HEK293 (cell line): ENCODE data around the gene FILIP1.
A peak's percentile ranks its signal among the peaks of the same experiment; 100 is the strongest.

Experiments
- CTCF ChIA-PET: fragments of 350-600 bp; formaldehyde crosslinking; extraction: SDS; loops from one replicate; lab custom pipeline; 2021; ENCODE audit warnings: antibody characterized with exemption; lab: Yijun Ruan, JAX
- POLR2A ChIA-PET: fragments of 300-600 bp; formaldehyde crosslinking; extraction: SDS; loops from one replicate; lab custom pipeline; 2020; ENCODE audit warnings: antibody characterized with exemption, inconsistent platforms; lab: Yijun Ruan, JAX
- H3K27ac ChIP-seq: fragments of 200-500 bp; sonication (Bioruptor generic); 2 replicates; pipeline ENCODE4 v1.5.1; 2014; ENCODE audit warnings: low read depth, low read length, control low read depth, inconsistent platforms; ENCODE audit errors: extremely low read depth
- H3K36me3 ChIP-seq, 2 experiments: fragments of 200-500 bp in 1 of 2; sonication (Bioruptor generic) in 1 of 2; 1 replicate in 1 of 2; 2 replicates in 1 of 2; pipeline ENCODE4 v1.5.1; 2014 to 2017; ENCODE audit warnings: inconsistent platforms in 2 of 2, low read length in 2 of 2; ENCODE audit not compliant: control insufficient read depth in 2 of 2, insufficient read depth in 1 of 2
- H3K4me1 ChIP-seq: fragments of 200-500 bp; sonication (Bioruptor generic); 2 replicates; pipeline ENCODE4 v1.5.1; 2014; ENCODE audit warnings: mild to moderate bottlenecking, low read length, inconsistent platforms; ENCODE audit not compliant: control insufficient read depth, insufficient read depth
- H3K4me3 ChIP-seq: 2 replicates; pipeline ENCODE4 v1.5.1; 2011; ENCODE audit warnings: low read depth, mild to moderate bottlenecking, control low read depth, low read length, moderate library complexity
- H3K9me3 ChIP-seq: fragments of 200-500 bp; sonication (Bioruptor generic); 2 replicates; pipeline ENCODE4 v1.5.1; 2014; ENCODE audit warnings: low read depth, low read length, inconsistent platforms; ENCODE audit not compliant: control insufficient read depth, insufficient read depth
- BCL11B ChIP-seq: fragments of 450-650 bp; formaldehyde crosslinking; IDR thresholded peaks from 2 replicates; pipeline ENCODE4 v1.5.1; 2016; ENCODE audit warnings: low read depth, missing biosample characterization, missing genetic modification characterization
- GFI1B ChIP-seq: fragments of 450-650 bp; formaldehyde crosslinking; IDR thresholded peaks from 2 replicates; pipeline ENCODE4 v1.5.1; 2016; ENCODE audit warnings: missing biosample characterization, missing genetic modification characterization
- GLIS2 ChIP-seq: fragments of 450-650 bp; formaldehyde crosslinking; IDR thresholded peaks from 2 replicates; pipeline ENCODE4 v1.5.1; 2016; ENCODE audit warnings: missing biosample characterization, missing genetic modification characterization
- IKZF3 ChIP-seq: fragments of 450-650 bp; IDR thresholded peaks from 2 replicates; pipeline ENCODE4 v1.5.0; 2018; ENCODE audit warnings: missing biosample characterization, mild to moderate bottlenecking, missing genetic modification characterization, moderate library complexity
- MEIS1 ChIP-seq: sonication (generic); formaldehyde crosslinking; IDR thresholded peaks from 2 replicates; pipeline ENCODE4 v1.8.1; 2022; ENCODE audit warnings: missing genetic modification reagents, mild to moderate bottlenecking, borderline replicate concordance
- RBAK ChIP-seq: fragments of 450-650 bp; formaldehyde crosslinking; IDR thresholded peaks from 2 replicates; pipeline ENCODE4 v1.5.1; 2016; ENCODE audit warnings: missing biosample characterization, missing genetic modification characterization
- ZBTB20 ChIP-seq: fragments of 450-650 bp; formaldehyde crosslinking; IDR thresholded peaks from 2 replicates; pipeline ENCODE4 v1.5.1; 2016; ENCODE audit warnings: missing biosample characterization, missing genetic modification characterization
- ZBTB21 ChIP-seq: fragments of 450-650 bp; formaldehyde crosslinking; IDR thresholded peaks from 2 replicates; pipeline ENCODE4 v1.5.1; 2017; ENCODE audit warnings: missing biosample characterization, missing genetic modification characterization
- ZNF19 ChIP-seq: fragments of 450-650 bp; formaldehyde crosslinking; IDR thresholded peaks from 2 replicates; pipeline ENCODE4; 2016; ENCODE audit warnings: missing biosample characterization, missing genetic modification characterization, low read depth
- ZNF416 ChIP-seq: fragments of 450-650 bp; formaldehyde crosslinking; IDR thresholded peaks from 2 replicates; pipeline ENCODE4 v1.5.1; 2016; ENCODE audit warnings: missing biosample characterization, missing genetic modification characterization
- ZNF544 ChIP-seq: fragments of 450-650 bp; formaldehyde crosslinking; IDR thresholded peaks from 2 replicates; pipeline ENCODE4 v1.5.0; 2017; ENCODE audit warnings: missing biosample characterization, missing genetic modification characterization
- ZNF560 ChIP-seq: fragments of 450-650 bp; formaldehyde crosslinking; IDR thresholded peaks from 2 replicates; pipeline ENCODE4 v1.5.1; 2017; ENCODE audit warnings: missing biosample characterization, missing genetic modification characterization, borderline replicate concordance
- ZNF600 ChIP-seq: fragments of 450-650 bp; formaldehyde crosslinking; IDR thresholded peaks from 2 replicates; pipeline ENCODE4 v1.5.1; 2016; ENCODE audit warnings: missing biosample characterization, missing genetic modification characterization
- ZNF654 ChIP-seq: fragments of 450-650 bp; formaldehyde crosslinking; IDR thresholded peaks from 2 replicates; pipeline ENCODE4 v1.5.1; 2016; ENCODE audit warnings: low read depth, missing biosample characterization, missing genetic modification characterization
- ZNF677 ChIP-seq: fragments of 450-650 bp; IDR thresholded peaks from 2 replicates; pipeline ENCODE4 v1.5.0; 2018; ENCODE audit warnings: missing biosample characterization, mild to moderate bottlenecking, missing genetic modification characterization, moderate library complexity
- ZNF776 ChIP-seq: fragments of 450-650 bp; formaldehyde crosslinking; IDR thresholded peaks from 2 replicates; pipeline ENCODE4 v1.5.0; 2017; ENCODE audit warnings: missing biosample characterization, missing genetic modification characterization, borderline replicate concordance
- ZNF792 ChIP-seq: fragments of 450-650 bp; formaldehyde crosslinking; IDR thresholded peaks from 2 replicates; pipeline ENCODE4 v1.5.1; 2016; ENCODE audit warnings: missing biosample characterization, missing genetic modification characterization
- ZNF830 ChIP-seq: fragments of 450-650 bp; IDR thresholded peaks from 2 replicates; pipeline ENCODE4 v1.5.0; 2018; ENCODE audit warnings: missing biosample characterization, missing genetic modification characterization, low read depth, mild to moderate bottlenecking, moderate library complexity
- ZNF843 ChIP-seq: fragments of 450-650 bp; formaldehyde crosslinking; IDR thresholded peaks from 2 replicates; pipeline ENCODE4 v1.5.1; 2016; ENCODE audit warnings: missing biosample characterization, missing genetic modification characterization
- TF ChIP-seq, protein P1 (sequence below): sonication (generic); formaldehyde crosslinking; IDR thresholded peaks from 2 replicates; pipeline ENCODE4 v1.8.1; 2022; ENCODE audit warnings: mild to moderate bottlenecking, moderate library complexity, missing genetic modification reagents
- TF ChIP-seq, protein P2 (sequence below): fragments of 450-650 bp; formaldehyde crosslinking; IDR thresholded peaks from 2 replicates; pipeline ENCODE4 v1.5.1; 2016; ENCODE audit warnings: missing biosample characterization, missing genetic modification characterization
- TF ChIP-seq, protein P3 (sequence below): fragments of 450-650 bp; formaldehyde crosslinking; IDR thresholded peaks from 2 replicates; pipeline ENCODE4 v1.5.1; 2017; ENCODE audit warnings: missing biosample characterization, missing genetic modification characterization
- TF ChIP-seq, protein P4 (sequence below): fragments of 450-650 bp; formaldehyde crosslinking; IDR thresholded peaks from 2 replicates; pipeline ENCODE4 v1.5.1; 2017; ENCODE audit warnings: missing biosample characterization, missing genetic modification characterization
- TF ChIP-seq, protein P5 (sequence below): fragments of 450-650 bp; formaldehyde crosslinking; conservative IDR thresholded peaks from 2 replicates; pipeline ENCODE4 v1.5.1; 2016; ENCODE audit warnings: low read depth, missing biosample characterization, missing genetic modification characterization
- TF ChIP-seq, protein P6 (sequence below): fragments of 450-650 bp; formaldehyde crosslinking; optimal IDR thresholded peaks from 2 replicates; pipeline ENCODE3; 2016; ENCODE audit warnings: missing biosample characterization, mild to moderate bottlenecking, missing genetic modification characterization

Gene FILIP1

DNA sequence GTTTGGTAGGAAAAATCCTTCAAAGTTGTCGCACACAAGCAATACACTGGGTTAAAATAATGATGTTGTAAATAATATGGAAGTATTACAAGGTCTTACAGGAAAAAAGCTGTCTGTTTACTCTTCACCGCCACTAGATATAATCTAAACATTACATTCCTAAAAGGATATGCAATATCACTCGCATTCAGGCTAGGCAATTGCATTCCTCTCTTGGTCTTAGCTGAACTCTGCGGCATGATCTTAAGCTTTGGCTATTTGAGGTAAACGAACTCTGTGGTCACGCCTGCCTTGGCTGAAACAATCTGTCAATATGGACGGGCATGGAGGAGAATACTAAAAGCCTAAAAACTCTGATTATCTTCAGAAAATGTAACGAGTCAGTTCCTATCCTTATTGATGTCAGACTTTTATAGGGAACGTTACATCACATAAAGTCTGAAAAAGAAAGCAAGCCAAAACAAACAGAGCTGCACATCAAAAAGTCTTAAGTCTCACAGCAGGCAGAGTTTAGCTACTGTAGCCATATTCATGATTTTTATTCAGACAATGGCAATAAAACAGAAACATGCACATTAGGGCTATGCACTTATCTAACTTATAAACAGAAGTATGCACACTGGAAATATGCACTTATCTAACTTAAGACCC lies 30.8 kb upstream of the FILIP1 start:
- Histone ChIP-seq H3K27ac (peak overlapping the region; percentile 43), H3K4me3 (peak overlapping the region; percentile 10), H3K9me3 (no peaks in the 10 kb centered on the region), H3K36me3 (no peaks in the 10 kb centered on the region), H3K4me1 (peaks cover 7% of the 10 kb centered on the region)
- POLR2A ChIA-PET: interaction anchor here (0.5 to 1.9 kb wide), 18 partner anchors 15 to 1810 kb away, joined by 3 to 14 read pairs (median 4); partner anchors contain the start of genes COX7A2, FILIP1, SENP6 and TMEM30A
- CTCF ChIA-PET: interaction anchor here (0.6 to 4.8 kb wide), 20 partner anchors 10 to 316 kb away, joined by 3 to 66 read pairs (median 4); no protein-coding TSS in a partner anchor
- TF ChIP-seq ZNF843 (tag by site-specific recombination) (peak; percentile 98), ZBTB20 (tag by site-specific recombination) (no peak), ZBTB21 (tag by site-specific recombination) (peak; percentile 89), ZNF830 (tag by site-specific recombination) (no peak), ZNF600 (tag by site-specific recombination) (peak; percentile 67), MEIS1 (CRISPR knock-in tag) (peak; percentile 78; the same call in 1 of the 2 replicates), ZNF416 (tag by site-specific recombination) (no peak), ZNF19 (tag by site-specific recombination) (0 out of 2 replicates have a peak, but pooled peaks have one; percentile 30), ZNF776 (tag by site-specific recombination) (no peak), ZNF792 (tag by site-specific recombination) (peak; percentile 72; the same call in 1 of the 2 replicates), ZNF560 (tag by site-specific recombination) (no peak), ZNF544 (no peak), BCL11B (peak; percentile 90), ZNF677 (no peak), ZNF654 (tag by site-specific recombination) (peak; percentile 16), GFI1B (tag by site-specific recombination) (peak; percentile 73), GLIS2 (tag by site-specific recombination) (no peak), RBAK (no peak), IKZF3 (tag by site-specific recombination) (peak; percentile 84; the same call in 1 of the 2 replicates)
- TF ChIP-seq, protein P1, sequence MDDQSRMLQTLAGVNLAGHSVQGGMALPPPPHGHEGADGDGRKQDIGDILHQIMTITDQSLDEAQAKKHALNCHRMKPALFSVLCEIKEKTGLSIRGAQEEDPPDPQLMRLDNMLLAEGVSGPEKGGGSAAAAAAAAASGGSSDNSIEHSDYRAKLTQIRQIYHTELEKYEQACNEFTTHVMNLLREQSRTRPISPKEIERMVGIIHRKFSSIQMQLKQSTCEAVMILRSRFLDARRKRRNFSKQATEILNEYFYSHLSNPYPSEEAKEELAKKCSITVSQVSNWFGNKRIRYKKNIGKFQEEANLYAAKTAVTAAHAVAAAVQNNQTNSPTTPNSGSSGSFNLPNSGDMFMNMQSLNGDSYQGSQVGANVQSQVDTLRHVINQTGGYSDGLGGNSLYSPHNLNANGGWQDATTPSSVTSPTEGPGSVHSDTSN (CRISPR knock-in tag): no peak
- TF ChIP-seq, protein P2, sequence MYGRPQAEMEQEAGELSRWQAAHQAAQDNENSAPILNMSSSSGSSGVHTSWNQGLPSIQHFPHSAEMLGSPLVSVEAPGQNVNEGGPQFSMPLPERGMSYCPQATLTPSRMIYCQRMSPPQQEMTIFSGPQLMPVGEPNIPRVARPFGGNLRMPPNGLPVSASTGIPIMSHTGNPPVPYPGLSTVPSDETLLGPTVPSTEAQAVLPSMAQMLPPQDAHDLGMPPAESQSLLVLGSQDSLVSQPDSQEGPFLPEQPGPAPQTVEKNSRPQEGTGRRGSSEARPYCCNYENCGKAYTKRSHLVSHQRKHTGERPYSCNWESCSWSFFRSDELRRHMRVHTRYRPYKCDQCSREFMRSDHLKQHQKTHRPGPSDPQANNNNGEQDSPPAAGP (tag by site-specific recombination): no peak
- TF ChIP-seq, protein P3, sequence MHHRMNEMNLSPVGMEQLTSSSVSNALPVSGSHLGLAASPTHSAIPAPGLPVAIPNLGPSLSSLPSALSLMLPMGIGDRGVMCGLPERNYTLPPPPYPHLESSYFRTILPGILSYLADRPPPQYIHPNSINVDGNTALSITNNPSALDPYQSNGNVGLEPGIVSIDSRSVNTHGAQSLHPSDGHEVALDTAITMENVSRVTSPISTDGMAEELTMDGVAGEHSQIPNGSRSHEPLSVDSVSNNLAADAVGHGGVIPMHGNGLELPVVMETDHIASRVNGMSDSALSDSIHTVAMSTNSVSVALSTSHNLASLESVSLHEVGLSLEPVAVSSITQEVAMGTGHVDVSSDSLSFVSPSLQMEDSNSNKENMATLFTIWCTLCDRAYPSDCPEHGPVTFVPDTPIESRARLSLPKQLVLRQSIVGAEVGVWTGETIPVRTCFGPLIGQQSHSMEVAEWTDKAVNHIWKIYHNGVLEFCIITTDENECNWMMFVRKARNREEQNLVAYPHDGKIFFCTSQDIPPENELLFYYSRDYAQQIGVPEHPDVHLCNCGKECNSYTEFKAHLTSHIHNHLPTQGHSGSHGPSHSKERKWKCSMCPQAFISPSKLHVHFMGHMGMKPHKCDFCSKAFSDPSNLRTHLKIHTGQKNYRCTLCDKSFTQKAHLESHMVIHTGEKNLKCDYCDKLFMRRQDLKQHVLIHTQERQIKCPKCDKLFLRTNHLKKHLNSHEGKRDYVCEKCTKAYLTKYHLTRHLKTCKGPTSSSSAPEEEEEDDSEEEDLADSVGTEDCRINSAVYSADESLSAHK (tag by site-specific recombination): peak; percentile 92
- TF ChIP-seq, protein P4, sequence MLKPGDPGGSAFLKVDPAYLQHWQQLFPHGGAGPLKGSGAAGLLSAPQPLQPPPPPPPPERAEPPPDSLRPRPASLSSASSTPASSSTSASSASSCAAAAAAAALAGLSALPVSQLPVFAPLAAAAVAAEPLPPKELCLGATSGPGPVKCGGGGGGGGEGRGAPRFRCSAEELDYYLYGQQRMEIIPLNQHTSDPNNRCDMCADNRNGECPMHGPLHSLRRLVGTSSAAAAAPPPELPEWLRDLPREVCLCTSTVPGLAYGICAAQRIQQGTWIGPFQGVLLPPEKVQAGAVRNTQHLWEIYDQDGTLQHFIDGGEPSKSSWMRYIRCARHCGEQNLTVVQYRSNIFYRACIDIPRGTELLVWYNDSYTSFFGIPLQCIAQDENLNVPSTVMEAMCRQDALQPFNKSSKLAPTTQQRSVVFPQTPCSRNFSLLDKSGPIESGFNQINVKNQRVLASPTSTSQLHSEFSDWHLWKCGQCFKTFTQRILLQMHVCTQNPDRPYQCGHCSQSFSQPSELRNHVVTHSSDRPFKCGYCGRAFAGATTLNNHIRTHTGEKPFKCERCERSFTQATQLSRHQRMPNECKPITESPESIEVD (tag by site-specific recombination): peak; percentile 100
- TF ChIP-seq, protein P5, sequence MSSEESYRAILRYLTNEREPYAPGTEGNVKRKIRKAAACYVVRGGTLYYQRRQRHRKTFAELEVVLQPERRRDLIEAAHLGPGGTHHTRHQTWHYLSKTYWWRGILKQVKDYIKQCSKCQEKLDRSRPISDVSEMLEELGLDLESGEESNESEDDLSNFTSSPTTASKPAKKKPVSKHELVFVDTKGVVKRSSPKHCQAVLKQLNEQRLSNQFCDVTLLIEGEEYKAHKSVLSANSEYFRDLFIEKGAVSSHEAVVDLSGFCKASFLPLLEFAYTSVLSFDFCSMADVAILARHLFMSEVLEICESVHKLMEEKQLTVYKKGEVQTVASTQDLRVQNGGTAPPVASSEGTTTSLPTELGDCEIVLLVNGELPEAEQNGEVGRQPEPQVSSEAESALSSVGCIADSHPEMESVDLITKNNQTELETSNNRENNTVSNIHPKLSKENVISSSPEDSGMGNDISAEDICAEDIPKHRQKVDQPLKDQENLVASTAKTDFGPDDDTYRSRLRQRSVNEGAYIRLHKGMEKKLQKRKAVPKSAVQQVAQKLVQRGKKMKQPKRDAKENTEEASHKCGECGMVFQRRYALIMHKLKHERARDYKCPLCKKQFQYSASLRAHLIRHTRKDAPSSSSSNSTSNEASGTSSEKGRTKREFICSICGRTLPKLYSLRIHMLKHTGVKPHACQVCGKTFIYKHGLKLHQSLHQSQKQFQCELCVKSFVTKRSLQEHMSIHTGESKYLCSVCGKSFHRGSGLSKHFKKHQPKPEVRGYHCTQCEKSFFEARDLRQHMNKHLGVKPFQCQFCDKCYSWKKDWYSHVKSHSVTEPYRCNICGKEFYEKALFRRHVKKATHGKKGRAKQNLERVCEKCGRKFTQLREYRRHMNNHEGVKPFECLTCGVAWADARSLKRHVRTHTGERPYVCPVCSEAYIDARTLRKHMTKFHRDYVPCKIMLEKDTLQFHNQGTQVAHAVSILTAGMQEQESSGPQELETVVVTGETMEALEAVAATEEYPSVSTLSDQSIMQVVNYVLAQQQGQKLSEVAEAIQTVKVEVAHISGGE (tag by site-specific recombination): no peak
- TF ChIP-seq, protein P6, sequence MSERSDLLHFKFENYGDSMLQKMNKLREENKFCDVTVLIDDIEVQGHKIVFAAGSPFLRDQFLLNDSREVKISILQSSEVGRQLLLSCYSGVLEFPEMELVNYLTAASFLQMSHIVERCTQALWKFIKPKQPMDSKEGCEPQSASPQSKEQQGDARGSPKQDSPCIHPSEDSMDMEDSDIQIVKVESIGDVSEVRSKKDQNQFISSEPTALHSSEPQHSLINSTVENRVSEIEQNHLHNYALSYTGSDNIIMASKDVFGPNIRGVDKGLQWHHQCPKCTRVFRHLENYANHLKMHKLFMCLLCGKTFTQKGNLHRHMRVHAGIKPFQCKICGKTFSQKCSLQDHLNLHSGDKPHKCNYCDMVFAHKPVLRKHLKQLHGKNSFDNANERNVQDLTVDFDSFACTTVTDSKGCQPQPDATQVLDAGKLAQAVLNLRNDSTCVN (tag by site-specific recombination): no peak
